ENCODE data around the gene MESP2. TPM values are rescaled to one million over a fixed set of nuclear protein-coding genes. Genes with fewer than 3 reads are reported as not detected.

Gene MESP2
- total RNA-seq, 1 donor from 2014 or later, result 0.29 TPM

GRCh38 chr15:89765694-89766093 is 10.4 kb upstream of the MESP2 start:
- DNase-seq (ENCODE audit: low read depth), result no peak
- no peaks in the 10 kb centered on the region for H3K36me3 ChIP-seq (ENCODE audit: control insufficient read depth, insufficient read depth, low read length)

DNA sequence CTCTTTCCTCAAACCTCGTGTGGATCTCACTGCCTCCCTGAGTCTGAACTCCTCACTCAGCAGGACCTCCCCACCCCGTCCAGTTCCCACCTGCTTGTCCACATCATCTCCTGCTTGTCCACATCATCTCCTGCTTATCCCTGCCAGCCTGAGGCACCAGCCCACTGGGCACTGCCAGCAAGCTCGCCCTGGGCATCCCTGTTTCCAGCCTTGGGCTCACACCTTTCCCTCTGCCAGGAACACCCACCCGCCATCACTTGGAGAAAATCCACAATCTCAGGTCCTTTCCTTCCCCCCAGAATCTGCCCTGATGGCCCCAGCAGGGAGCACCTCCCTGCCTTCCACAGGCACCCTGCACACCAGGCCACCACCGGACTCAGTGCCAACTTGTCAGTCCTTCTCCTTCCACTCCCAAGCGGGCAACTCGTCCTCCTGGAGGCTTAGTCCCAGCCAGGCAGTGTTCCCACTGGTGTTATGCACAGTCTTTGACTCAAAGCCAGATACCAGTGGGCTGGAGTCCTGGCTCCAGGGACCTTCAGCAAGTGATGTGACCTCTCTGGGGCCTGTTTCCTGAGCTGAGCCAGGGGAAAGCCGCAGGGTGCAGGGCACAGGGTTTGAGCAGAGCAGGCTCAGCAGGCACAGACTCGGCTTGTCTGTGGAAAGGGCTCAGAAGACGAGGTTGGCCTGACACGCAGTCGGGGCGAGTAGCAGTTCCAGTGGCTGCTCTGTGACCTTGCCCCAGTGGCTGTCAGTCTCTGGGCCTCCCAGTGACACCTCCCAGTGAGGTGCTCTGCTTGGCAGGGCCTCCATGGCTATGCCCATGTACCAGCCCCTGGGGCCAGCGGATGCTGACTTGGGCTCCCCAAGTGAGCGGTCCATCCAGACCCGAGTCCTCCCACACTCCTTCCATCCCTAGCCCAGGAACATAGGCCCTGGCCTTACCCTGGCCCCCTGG is 9.5 kb upstream of the MESP2 start:
- H3K36me3 ChIP-seq (ENCODE audit: control insufficient read depth, insufficient read depth, low read length), result no peaks in the 10 kb centered on the region
- H3K4me3 ChIP-seq (ENCODE audit: low read depth, low read length), result no peak overlapping the region
- TF ChIP-seq, protein P1, sequence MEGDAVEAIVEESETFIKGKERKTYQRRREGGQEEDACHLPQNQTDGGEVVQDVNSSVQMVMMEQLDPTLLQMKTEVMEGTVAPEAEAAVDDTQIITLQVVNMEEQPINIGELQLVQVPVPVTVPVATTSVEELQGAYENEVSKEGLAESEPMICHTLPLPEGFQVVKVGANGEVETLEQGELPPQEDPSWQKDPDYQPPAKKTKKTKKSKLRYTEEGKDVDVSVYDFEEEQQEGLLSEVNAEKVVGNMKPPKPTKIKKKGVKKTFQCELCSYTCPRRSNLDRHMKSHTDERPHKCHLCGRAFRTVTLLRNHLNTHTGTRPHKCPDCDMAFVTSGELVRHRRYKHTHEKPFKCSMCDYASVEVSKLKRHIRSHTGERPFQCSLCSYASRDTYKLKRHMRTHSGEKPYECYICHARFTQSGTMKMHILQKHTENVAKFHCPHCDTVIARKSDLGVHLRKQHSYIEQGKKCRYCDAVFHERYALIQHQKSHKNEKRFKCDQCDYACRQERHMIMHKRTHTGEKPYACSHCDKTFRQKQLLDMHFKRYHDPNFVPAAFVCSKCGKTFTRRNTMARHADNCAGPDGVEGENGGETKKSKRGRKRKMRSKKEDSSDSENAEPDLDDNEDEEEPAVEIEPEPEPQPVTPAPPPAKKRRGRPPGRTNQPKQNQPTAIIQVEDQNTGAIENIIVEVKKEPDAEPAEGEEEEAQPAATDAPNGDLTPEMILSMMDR (IDR thresholded peaks at IDR 0.05; ENCODE audit: insufficient read depth, low read length, poor library complexity, severe bottlenecking), result no peak
- H3K27me3 ChIP-seq (ENCODE audit: control insufficient read depth, insufficient read depth, low read length), result peaks cover 2% of the 10 kb centered on the region
- DNase-seq (ENCODE audit: low read depth), result no peak

More at GRCh38 chr15:89765694-89766093, 10.4 kb upstream of the MESP2 start:
- H3K4me3 ChIP-seq (ENCODE audit: low read depth, low read length), result no peak overlapping the region
- TF ChIP-seq, protein P1 (IDR thresholded peaks at IDR 0.05; ENCODE audit: insufficient read depth, low read length, poor library complexity, severe bottlenecking), result no peak
- H3K27me3 ChIP-seq (ENCODE audit: control insufficient read depth, insufficient read depth, low read length), result peaks cover 2% of the 10 kb centered on the region

- H3K4me3 ChIP-seq (ENCODE audit: low read depth, low read length), result no peak overlapping the region
- H3K27me3 ChIP-seq (ENCODE audit: control insufficient read depth, insufficient read depth, low read length), result peaks cover 2% of the 10 kb centered on the region
- TF ChIP-seq, protein P1 (IDR thresholded peaks at IDR 0.05; ENCODE audit: insufficient read depth, low read length, poor library complexity, severe bottlenecking), result no peak
- DNase-seq (ENCODE audit: low read depth), result no peak
- no peaks in the 10 kb centered on the region for H3K36me3 ChIP-seq (ENCODE audit: control insufficient read depth, insufficient read depth, low read length)
Observed at GRCh38 chr15:89767411-89767915, 8.7 kb upstream of the MESP2 start.

DNA sequence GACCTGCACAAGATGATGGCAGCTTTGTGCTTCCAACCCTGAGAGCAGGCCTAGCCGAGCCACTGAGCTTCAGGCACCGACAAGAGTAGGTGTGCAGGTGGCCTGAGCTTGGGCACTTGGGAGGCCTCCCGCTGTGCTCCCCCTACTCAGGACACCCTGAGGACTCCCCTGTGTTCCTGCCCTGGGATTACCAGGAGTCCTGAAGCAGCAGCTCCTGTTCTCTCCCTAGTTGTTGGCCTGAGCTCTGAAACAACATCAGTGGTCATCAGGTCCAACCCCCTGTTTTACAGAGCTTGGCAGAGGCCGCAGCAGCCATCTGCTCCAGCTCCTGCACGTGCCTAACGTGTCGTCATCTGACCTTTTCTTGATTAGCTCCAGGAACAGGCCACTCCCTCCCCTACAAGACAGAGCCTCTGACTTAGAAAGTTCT is 8.0 kb upstream of the MESP2 start:
- H3K36me3 ChIP-seq (ENCODE audit: control insufficient read depth, insufficient read depth, low read length), result no peaks in the 10 kb centered on the region
- DNase-seq (ENCODE audit: low read depth), result no peak
- TF ChIP-seq, protein P1 (IDR thresholded peaks at IDR 0.05; ENCODE audit: insufficient read depth, low read length, poor library complexity, severe bottlenecking), result no peak
- H3K4me3 ChIP-seq (ENCODE audit: low read depth, low read length), result no peak overlapping the region
- H3K27me3 ChIP-seq (ENCODE audit: control insufficient read depth, insufficient read depth, low read length), result peaks cover 2% of the 10 kb centered on the region

DNA sequence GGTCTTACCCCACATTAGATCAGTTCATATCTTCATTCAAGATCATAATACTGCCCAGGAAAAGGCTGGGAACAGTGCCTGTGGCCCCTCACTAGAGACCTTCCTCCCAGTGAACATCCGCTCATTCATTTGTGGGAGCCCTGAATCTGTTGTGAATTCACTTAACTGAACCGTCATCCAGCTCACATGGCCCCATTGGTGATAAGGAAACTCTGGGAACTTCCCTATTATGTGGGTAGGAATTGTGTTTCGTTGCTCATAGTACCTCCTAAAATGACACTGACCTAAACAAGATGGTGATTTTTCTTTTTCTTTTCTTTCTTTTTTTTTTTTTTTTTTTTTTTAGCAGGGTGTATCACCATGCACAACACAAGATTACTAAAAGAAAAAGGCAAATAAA is 6.8 kb upstream of the MESP2 start:
- peaks cover 2% of the 10 kb centered on the region for H3K27me3 ChIP-seq (ENCODE audit: control insufficient read depth, insufficient read depth, low read length)
- no peaks in the 10 kb centered on the region for H3K36me3 ChIP-seq (ENCODE audit: control insufficient read depth, insufficient read depth, low read length)
- no peak for DNase-seq (ENCODE audit: low read depth)
- TF ChIP-seq, protein P1 (IDR thresholded peaks at IDR 0.05; ENCODE audit: insufficient read depth, low read length, poor library complexity, severe bottlenecking), result no peak
- no peak overlapping the region for H3K4me3 ChIP-seq (ENCODE audit: low read depth, low read length)

Measured in kidney epithelial cell (primary cell).